Activated CD4-positive, alpha-beta memory T cell treated with anti-CD3 and anti-CD28 coated beads for 36 hours (primary cell): Measurements from ENCODE around the gene DNALI1. TPM values are rescaled to one million over a fixed set of nuclear protein-coding genes. Genes with fewer than 3 reads are reported as not detected.

Experiments used
- CTCF ChIA-PET: fragments of 350-600 bp; sonication (Branson Sonifier 250); formaldehyde crosslinking; loops from one replicate; lab custom pipeline; 2021; ENCODE audit warnings: antibody characterized with exemption, inconsistent platforms; lab: Charles Lee
- POLR2A ChIA-PET: fragments of 350-600 bp; sonication (Branson Sonifier 250); formaldehyde crosslinking; loops from one replicate; lab custom pipeline; 2021; ENCODE audit warnings: antibody characterized with exemption; lab: Charles Lee
- DNase-seq: peaks from one replicate; pipeline ENCODE4 v3.0.0-alpha.2; 2020
- H3K27ac Mint-ChIP-seq: one replicate; pipeline ENCODE4 v1.8.0; 2021; ENCODE audit warnings: mixed read lengths
- H3K27me3 Mint-ChIP-seq: one replicate; pipeline ENCODE4 v1.8.0; 2021; ENCODE audit warnings: mixed read lengths
- H3K36me3 Mint-ChIP-seq: one replicate; pipeline ENCODE4 v1.8.0; 2021; ENCODE audit warnings: mixed read lengths
- H3K4me1 Mint-ChIP-seq: one replicate; pipeline ENCODE4 v1.8.0; 2021; ENCODE audit warnings: low read depth, mixed read lengths
- H3K4me3 Mint-ChIP-seq: one replicate; pipeline ENCODE4 v1.8.0; 2021; ENCODE audit warnings: mild to moderate bottlenecking, mixed read lengths
- H3K9me3 Mint-ChIP-seq: one replicate; pipeline ENCODE4 v1.8.0; 2021; ENCODE audit warnings: mixed read lengths
- intact Hi-C: fragments of 100-400 bp; cut with micrococcal nuclease; formaldehyde crosslinking; loops from one replicate; pipeline ENCODE4 v1.15.1; 2023
- total RNA-seq, 2 experiments: library from RNA; stranded (reverse); gene quantifications; one replicate each; pipeline ENCODE4 v1.2.3, GENCODE V29; 2021

DNALI1 gene
- total RNA-seq, 2 experiments from 2014 or later: 0.29 TPM; not detected in 1

DNA sequence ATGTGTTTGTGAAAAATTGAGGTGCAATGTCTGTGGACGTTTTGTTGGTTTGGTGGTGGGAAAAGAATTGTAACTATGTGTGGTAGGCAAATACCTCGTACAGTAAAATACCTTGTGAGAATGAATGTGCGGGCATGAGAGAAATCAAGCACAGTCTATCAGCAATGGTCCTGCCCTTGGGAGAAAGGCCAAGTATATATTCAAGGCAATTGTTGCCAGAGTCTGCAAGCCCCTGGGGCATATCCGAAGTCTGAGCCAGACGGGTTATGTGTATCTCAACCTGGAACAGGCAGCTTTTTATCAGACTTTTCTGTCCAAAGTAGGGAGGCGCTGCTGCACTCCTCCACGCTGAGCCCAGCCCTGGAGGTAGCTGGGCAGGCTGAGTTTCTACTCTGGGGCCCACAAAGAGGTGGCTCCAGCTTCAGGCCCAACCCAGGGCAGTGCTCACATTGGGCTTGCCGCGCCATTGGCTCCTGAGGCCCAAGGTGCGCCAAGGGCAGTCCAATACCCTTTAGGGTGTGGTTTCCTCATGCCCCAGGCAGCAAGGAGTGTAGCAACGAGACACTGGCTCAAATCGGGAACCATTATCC is 48.4 kb downstream of the DNALI1 start:
- H3K4me3 Mint-ChIP-seq: no peak overlapping the region
- H3K4me1 Mint-ChIP-seq: no peaks in the 10 kb centered on the region
- ChIA-PET POLR2A (no interaction called here), CTCF (interaction anchor here (9.9 kb wide), 1 partner anchor 73 kb away, joined by 220 read pairs; no protein-coding TSS in a partner anchor)
- intact Hi-C loops: no loop called here
- no peak overlapping the region for H3K27ac Mint-ChIP-seq
- H3K36me3 Mint-ChIP-seq: no peaks in the 10 kb centered on the region
- no peak for DNase-seq
- no peaks in the 10 kb centered on the region for H3K9me3 Mint-ChIP-seq
- H3K27me3 Mint-ChIP-seq: no peaks in the 10 kb centered on the region

DNA sequence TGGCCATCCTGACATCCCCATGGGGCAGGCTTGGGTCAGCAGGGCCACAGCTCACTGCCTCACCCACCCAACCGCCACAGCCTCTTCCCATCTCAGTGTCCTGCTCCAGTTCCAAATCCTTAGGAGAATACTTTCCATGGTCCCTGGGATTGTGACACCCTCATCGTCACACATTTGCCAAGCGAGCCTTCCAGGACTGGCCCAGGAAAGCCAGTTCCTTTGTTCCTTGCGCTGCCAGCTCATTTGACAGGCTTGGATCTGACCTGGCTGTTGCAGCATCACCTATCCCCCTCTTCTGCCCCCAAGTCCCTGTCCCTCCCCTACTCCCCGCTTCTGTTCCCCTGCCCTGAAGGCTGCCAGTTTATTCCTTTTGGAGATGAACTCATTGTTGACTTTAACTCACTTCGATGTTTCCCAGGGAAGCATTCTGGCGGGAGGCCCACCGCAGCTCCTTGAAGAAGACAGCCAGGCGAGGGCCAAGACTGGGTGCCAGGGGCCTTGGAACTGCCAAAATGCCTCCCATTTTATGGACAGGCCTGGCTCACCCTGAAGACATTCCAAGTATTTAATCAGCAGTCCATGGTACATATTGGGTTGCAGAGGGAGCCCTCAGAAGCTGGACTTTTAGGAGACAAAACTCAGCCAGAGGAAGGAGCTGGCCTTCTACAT is 49.2 kb downstream of the DNALI1 start:
- intact Hi-C loops: no loop called here
- CTCF ChIA-PET: interaction anchor here (0.6 to 9.9 kb wide), 2 partner anchors 72 to 94 kb away, joined by 3 to 220 read pairs; no protein-coding TSS in a partner anchor

DNA sequence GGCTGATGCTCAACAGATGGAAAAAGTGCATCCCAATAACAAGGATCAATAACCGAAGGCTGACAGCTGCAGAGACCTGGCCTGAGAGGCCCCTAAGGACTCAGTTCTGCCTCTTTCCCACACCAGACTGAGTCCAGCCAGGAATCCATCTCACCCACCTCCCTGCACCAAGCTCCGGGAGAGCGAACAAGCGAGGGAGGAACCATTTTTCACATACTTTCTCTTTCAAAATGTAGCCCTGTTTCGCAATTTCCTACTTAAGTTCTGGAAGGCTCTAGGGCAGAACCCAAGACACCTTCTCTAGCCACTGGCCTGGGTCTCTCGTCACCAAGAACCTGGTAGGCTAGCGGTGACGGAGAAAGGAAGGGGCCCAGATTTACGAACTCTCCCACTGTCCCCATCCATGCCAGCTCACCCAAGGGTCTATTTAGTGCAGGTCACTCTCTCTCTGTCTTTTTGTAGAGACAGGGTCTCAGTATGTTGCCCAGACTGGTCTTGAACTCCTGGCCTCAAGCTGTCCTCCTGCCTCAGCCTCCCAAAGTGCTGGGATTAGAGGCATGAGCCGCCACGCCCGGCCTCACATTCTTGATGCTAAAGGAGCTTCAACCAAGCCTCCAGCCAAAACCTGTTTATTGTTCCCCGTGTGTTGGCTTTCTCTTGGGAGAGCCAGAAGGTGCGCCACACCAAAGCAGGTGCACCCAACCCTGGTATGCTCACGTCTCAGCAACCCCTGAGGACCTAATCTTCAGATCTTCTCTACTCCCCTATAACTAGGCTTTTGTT is 49.9 kb downstream of the DNALI1 start:
- Mint-ChIP-seq H3K27me3 (no peaks in the 10 kb centered on the region), H3K36me3 (no peaks in the 10 kb centered on the region), H3K4me3 (no peak overlapping the region), H3K27ac (no peak overlapping the region), H3K4me1 (no peaks in the 10 kb centered on the region), H3K9me3 (no peaks in the 10 kb centered on the region)
- POLR2A ChIA-PET: no interaction called here
- no peak for DNase-seq
- CTCF ChIA-PET: interaction anchor here (0.6 to 9.9 kb wide), 3 partner anchors 72 to 93 kb away, joined by 3 to 220 read pairs (median 10); no protein-coding TSS in a partner anchor
- intact Hi-C loops: no loop called here

More for the DNA sequence above, 49.2 kb downstream of the DNALI1 start:
- no peak overlapping the region for H3K4me3 Mint-ChIP-seq
- H3K36me3 Mint-ChIP-seq: no peaks in the 10 kb centered on the region
- no peaks in the 10 kb centered on the region for H3K4me1 Mint-ChIP-seq
- no peak overlapping the region for H3K27ac Mint-ChIP-seq
- no peaks in the 10 kb centered on the region for H3K27me3 Mint-ChIP-seq
- POLR2A ChIA-PET: no interaction called here
- no peaks in the 10 kb centered on the region for H3K9me3 Mint-ChIP-seq
- DNase-seq: no peak

DNA sequence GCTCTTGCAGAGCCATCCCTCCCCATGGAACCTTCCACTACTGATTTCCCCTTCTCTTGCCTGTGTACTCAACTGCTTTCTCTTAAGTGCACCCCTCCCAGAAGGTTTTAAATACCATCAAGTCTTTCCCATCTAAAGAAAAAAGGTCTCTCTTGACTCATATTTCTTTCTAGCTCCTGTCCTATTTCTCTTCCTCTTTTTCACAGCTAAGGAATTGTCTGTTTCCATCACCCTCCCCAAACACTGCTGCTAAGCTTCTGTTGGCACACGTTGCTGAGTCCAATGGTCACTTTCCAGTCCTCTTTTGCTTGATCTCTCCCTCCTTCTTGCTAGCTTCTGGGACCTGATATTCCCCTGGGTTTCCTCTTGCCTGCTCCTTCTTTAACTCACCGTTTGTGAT is 52.3 kb downstream of the DNALI1 start:
- POLR2A ChIA-PET: no interaction called here
- no peak for DNase-seq
- no peaks in the 10 kb centered on the region for H3K36me3 Mint-ChIP-seq
- H3K4me3 Mint-ChIP-seq: no peak overlapping the region
- H3K9me3 Mint-ChIP-seq: no peaks in the 10 kb centered on the region
- H3K4me1 Mint-ChIP-seq: no peaks in the 10 kb centered on the region
- intact Hi-C loops: no loop called here
- H3K27me3 Mint-ChIP-seq: peaks cover 2% of the 10 kb centered on the region
- no peak overlapping the region for H3K27ac Mint-ChIP-seq
- CTCF ChIA-PET: interaction anchor here (0.8 to 2.1 kb wide), 2 partner anchors 49 to 72 kb away, joined by 3 to 10 read pairs; no protein-coding TSS in a partner anchor

DNA sequence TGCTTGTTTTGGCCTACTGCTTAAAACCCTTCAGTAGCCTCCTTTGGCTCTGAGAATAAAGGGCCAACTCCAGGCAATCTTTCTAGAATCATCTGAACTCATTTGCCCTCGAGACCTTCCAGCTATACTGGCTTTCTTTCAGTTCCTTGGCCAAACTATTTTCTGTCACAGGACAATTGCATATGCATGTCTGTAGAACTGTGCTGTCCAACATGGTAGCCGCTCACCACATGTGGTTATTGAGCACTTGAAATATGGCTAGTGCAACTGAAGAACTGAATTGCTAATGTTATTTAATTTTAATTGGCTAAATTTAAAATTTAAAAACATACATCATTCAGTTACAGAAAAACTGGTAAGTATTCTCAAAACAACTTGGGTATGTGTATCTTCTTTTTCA is 53.3 kb downstream of the DNALI1 start:
- Mint-ChIP-seq H3K4me3 (no peak overlapping the region), H3K27ac (no peak overlapping the region), H3K4me1 (no peaks in the 10 kb centered on the region), H3K9me3 (no peaks in the 10 kb centered on the region), H3K27me3 (peaks cover 3% of the 10 kb centered on the region), H3K36me3 (no peaks in the 10 kb centered on the region)
- intact Hi-C loops: no loop called here
- POLR2A ChIA-PET: no interaction called here
- CTCF ChIA-PET: no interaction called here
- no peak for DNase-seq

DNA sequence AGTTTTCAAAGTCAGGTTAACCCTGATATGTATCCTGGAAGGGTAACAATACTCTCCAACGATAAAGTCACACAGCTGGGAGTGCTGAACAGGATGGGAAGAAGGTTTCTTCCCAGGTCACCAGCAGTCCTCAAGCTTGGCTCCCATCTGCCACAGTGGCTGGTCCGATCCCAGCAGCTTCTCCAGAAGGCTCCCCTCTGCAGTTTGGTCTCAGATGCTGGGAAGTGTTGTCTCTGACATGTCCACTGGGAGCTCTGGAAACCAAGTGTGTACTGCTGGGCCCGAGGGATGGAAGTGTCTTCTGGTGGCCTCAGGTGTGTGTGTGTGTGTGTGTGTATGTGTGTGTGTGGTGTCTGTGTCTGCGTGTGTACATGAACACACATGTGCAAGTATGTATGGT is 55.4 kb downstream of the DNALI1 start:
- no peaks in the 10 kb centered on the region for H3K36me3 Mint-ChIP-seq
- peaks cover 20% of the 10 kb centered on the region for H3K27me3 Mint-ChIP-seq
- H3K4me3 Mint-ChIP-seq: no peak overlapping the region
- CTCF ChIA-PET: interaction anchor here (1.4 kb wide), 1 partner anchor 9 kb away, joined by 10 read pairs; no protein-coding TSS in a partner anchor
- H3K27ac Mint-ChIP-seq: no peak overlapping the region
- DNase-seq: no peak
- POLR2A ChIA-PET: no interaction called here
- H3K4me1 Mint-ChIP-seq: no peaks in the 10 kb centered on the region
- intact Hi-C loops: no loop called here
- H3K9me3 Mint-ChIP-seq: no peaks in the 10 kb centered on the region

DNA sequence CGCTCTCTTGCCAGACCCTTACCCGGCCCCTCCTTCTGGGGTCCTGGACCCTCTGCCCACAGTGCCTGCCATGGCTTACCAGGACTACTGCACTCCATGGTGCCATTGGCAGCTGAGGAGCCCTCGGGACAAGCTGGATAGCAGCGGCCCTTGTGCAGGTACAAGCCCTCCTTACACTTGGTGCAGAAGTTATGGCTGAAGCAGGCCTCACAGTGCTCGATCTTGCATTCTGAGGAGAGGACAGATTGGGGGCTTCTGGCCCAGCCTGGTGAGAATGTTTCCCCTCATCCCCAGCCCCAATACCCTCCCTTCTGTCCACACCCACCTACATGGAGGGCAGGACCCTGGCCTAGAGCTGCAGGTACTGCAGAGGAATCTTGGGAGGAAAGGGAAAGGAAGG is 57.4 kb downstream of the DNALI1 start:
- ChIA-PET POLR2A (no interaction called here), CTCF (no interaction called here)
- Mint-ChIP-seq H3K36me3 (no peaks in the 10 kb centered on the region), H3K4me3 (no peak overlapping the region), H3K4me1 (no peaks in the 10 kb centered on the region), H3K27me3 (peaks cover 31% of the 10 kb centered on the region), H3K9me3 (no peaks in the 10 kb centered on the region), H3K27ac (no peak overlapping the region)
- intact Hi-C loops: no loop called here
- DNase-seq: no peak

DNA sequence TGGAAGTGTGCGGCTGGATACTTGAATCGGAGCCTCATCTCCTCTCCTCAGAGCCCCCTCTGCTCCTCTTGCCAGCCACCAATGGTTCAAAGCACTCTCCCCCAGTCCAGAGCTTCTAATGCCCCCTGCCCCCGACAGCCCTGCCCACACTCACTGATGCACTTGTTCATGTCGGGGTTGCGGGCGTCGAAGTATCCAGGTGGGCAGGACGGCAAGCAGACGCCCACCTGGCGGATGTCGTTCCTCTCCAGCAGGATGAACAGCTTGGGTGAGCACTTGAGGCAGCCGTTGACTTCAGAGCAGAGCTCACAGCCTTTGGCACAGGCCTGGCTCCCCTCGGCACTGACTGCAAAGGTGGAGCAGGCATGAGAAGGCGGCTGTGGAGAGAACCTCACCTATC is 59.6 kb downstream of the DNALI1 start:
- no peaks in the 10 kb centered on the region for H3K4me1 Mint-ChIP-seq
- intact Hi-C loops: no loop called here

More for the DNA sequence above, 59.6 kb downstream of the DNALI1 start:
- ChIA-PET POLR2A (no interaction called here), CTCF (no interaction called here)
- no peak for DNase-seq
- H3K27ac Mint-ChIP-seq: no peak overlapping the region
- peaks cover 36% of the 10 kb centered on the region for H3K27me3 Mint-ChIP-seq
- no peaks in the 10 kb centered on the region for H3K36me3 Mint-ChIP-seq
- no peak overlapping the region for H3K4me3 Mint-ChIP-seq
- no peaks in the 10 kb centered on the region for H3K9me3 Mint-ChIP-seq

Other genes with a start within 250 kb of the DNALI1 start
- gene ZC3H12A, start 82.4 kb upstream of the DNALI1 start, total RNA-seq: 10 to 100 TPM; 39.0 to 40.8 TPM
- gene MEAF6, start 42.2 kb upstream of the DNALI1 start, total RNA-seq: 10 to 100 TPM; 89.6 to 89.7 TPM
- gene SNIP1, start 2.6 kb upstream of the DNALI1 start, total RNA-seq: 10 to 100 TPM; 18.1 to 19.0 TPM
- gene GNL2, start 39.0 kb downstream of the DNALI1 start, total RNA-seq: 10 to 100 TPM; 70.7 to 71.2 TPM
- gene RSPO1, start 78.0 kb downstream of the DNALI1 start, total RNA-seq: not detected
- gene CDCA8, start 135.6 kb downstream of the DNALI1 start, total RNA-seq: 10 to 100 TPM; 55.0 to 56.0 TPM
- under 1 TPM; 0.48 to 0.92 TPM for gene EPHA10, start 208.2 kb downstream of the DNALI1 start, total RNA-seq
- gene MANEAL, start 236.9 kb downstream of the DNALI1 start, total RNA-seq: 1 to 10 TPM; 1.5 TPM